GM19351 (cell line): ENCODE results near the gene TMEM208.
A peak's percentile ranks its signal among the peaks of the same experiment; 100 is the strongest.

Experiments
- ATAC-seq: cut with Tn5 transposase; IDR thresholded peaks from one replicate; pipeline ENCODE4 v1.9.1; 2021; ENCODE audit warnings: mild to moderate bottlenecking, moderate library complexity; ENCODE audit not compliant: unreplicated experiment

The TMEM208 gene

DNA sequence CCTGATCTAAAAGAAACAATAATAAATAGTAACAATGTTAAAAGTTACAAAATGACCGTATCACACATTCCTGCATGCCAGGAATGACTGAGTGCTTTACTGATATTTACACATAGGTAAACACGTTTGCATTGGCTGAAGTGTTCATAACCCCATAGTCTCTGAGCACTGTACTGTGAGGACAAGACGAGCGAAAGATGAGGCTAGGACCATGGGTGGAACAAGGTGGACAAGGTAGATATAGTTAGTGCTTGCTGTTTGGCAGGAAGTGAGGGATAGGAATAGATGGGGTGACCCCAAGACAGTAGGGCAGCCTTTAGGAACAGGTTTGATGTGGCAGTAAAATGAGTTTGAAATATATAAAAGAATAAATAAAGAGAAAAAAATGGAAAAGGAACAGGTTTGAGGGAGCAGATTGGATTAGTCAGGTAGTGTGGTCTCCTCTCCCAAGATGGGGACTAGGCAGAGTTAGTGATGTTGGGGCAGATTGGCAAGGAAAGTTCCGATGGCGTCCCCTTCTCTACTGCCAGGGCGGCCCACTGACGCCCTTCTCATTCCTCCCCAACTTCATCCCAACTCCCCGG is 35.4 kb upstream of the TMEM208 start:
- no peak for ATAC-seq

DNA sequence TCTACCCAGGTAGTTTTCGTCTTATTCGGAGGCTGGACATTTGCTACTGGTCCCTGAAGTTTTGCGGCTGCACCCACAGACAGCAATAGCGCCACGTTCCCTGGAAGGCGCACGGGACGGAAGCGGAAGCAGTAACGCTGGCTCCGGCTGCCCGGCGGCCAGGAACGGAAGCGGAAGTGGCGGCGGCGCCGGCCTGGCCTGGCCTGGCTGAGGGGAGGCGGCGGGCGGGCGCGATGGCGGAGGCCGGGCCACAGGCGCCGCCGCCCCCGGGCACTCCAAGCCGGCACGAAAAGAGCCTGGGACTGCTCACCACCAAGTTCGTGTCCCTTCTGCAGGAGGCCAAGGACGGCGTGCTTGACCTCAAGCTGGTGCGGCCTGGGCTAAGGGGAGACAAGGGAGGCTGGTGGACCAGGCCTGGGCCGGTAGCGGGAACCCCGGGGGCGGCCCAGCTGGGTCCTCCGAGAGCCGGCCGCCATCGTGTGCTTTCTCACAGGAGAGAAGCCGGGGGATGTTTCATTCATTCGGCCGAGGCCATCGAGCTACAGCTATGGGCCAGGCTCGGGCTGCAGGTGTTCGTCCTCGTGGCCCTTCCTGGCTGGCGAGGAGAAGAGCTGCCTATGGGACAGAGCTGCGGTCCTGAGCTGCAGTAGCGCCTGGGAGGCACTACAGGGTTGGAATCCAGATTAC is 34.8 kb upstream of the TMEM208 start, which contains the start of gene E2F4:
Gene E2F4, plus strand, starts transcription at position 161 of the 687 bp plus-strand sequence. Its CDS starts 73 bp downstream, at position 234.
- peak; percentile 97 for ATAC-seq

DNA sequence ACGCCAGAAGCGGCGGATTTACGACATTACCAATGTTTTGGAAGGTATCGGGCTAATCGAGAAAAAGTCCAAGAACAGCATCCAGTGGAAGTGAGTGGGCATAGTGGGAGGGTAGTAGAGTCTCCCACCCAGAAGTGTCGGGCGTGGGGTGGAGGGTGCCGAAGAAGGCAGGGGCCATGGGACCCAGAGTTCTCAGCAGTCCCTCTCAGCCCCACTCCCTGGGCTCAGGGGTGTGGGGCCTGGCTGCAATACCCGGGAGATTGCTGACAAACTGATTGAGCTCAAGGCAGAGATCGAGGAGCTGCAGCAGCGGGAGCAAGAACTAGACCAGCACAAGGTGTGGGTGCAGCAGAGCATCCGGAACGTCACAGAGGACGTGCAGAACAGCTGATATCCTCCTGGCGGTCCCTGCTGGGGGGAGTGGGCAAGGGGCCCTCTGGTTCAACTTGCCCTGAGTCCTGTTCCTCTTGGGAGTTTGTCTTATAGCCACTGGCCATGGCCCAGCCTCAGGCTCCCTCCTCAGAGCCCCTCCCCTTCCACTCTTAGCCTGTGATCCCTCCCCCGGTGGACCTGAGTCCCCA is 34.1 kb upstream of the TMEM208 start:
- no peak for ATAC-seq

DNA sequence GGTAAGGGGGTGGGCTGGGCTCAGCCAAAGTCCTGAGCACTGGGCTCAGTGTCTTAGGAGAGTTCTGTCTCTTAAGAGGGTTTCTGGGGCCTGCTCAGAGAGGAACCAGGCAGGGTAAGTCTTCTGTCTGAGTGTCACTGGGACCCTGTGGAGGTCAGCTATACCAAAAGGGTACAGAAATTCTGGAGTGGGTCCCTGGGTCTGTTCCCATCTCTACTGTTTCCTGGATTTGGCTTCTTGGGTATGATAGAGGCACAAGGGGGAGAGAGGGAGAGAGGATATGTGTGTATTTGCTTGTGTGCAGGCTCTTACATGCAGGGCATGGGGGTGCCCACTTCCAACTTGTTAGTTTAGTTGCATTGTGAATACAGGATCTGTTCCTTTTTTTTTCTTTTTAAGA is 33.4 kb upstream of the TMEM208 start:
- ATAC-seq = no peak

DNA sequence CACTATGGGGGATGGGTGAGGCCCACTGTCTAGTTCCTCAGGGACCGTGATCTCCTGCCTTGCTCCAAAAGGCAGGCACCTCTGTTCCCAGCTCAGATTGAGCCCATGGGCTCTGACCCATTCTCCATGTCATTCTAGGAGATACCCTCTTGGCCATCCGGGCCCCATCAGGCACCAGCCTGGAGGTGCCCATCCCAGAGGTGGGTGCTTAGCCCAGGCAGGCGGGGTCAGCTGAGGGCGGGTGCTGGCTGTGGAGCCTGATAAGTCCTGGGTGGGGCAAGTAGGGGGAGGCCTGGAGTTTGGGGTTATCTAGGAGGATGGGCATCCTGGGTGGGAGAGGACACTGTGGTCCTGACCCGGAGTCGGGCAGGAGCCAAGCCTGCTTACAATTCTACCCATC is 32.7 kb upstream of the TMEM208 start:
- ATAC-seq = no peak

DNA sequence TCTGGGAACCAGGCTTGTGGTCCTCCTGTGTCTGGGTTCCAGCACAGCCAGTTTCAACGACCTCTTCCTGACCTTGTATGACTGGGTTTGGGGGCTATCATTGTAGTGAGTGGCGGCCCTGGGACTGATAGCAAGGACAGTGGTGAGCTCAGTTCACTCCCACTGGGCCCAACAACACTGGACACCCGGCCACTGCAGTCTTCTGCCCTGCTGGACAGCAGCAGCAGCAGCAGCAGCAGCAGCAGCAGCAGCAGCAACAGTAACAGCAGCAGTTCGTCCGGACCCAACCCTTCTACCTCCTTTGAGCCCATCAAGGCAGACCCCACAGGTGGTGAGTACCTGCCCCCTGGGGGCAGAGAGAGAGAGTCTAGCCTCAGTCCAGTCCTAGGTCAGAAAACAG is 31.3 kb upstream of the TMEM208 start:
- ATAC-seq = no peak

DNA sequence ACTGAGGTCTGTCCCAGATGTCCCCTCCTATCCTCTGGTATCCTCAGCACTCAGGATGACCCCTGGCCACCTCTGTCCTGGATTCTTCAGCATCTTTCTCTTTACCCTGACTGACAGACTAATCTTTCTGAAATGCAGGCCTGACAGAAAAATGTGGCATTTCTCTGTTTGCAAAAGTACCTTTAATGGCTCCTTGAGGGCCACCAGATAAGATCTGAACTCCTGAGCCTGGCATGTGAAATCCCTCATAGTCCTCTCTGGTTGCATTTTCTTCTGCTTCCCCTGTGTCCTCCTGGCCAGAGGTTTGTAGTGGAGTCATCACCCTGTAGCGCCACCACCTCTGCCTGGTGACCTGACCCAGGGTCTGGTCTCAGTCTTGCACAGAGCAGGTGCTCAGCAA is 30.0 kb upstream of the TMEM208 start:
- ATAC-seq = no peak

DNA sequence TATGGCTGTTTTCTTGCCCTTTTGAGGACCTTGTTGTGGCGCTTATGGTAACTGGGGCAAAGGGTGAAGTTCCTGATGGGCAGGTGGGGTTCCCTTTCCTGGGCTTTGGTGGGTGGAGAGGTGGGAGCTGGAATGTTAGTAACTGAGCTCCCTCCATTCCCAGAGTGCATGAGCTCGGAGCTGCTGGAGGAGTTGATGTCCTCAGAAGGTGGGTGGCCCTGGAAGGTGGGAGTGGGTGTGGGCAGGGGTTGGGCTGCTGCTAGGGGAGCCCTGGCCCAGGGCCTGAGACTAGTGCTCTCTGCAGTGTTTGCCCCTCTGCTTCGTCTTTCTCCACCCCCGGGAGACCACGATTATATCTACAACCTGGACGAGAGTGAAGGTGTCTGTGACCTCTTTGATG is 29.2 kb upstream of the TMEM208 start:
- no peak for ATAC-seq

DNA sequence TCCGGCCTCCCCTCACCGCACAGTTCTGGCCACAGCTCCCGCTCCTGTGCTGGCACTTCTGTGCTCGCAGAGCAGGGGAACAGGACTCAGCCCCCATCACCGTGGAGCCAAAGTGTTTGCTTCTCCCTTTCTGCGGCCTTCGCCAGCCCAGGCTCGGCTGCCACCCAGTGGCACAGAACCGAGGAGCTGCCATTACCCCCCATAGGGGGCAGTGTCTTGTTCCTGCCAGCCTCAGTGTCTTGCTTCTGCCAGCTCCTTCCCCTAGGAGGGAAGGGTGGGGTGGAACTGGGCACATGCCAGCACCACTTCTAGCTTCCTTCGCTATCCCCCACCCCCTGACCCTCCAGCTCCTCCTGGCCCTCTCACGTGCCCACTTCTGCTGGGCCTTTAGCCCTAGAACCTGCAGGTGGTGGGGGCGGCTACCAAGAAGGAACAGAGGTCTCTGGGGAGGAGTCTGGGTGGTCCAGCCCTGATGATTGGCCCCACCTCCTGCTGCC is 28.6 kb upstream of the TMEM208 start:
- no peak for ATAC-seq

DNA sequence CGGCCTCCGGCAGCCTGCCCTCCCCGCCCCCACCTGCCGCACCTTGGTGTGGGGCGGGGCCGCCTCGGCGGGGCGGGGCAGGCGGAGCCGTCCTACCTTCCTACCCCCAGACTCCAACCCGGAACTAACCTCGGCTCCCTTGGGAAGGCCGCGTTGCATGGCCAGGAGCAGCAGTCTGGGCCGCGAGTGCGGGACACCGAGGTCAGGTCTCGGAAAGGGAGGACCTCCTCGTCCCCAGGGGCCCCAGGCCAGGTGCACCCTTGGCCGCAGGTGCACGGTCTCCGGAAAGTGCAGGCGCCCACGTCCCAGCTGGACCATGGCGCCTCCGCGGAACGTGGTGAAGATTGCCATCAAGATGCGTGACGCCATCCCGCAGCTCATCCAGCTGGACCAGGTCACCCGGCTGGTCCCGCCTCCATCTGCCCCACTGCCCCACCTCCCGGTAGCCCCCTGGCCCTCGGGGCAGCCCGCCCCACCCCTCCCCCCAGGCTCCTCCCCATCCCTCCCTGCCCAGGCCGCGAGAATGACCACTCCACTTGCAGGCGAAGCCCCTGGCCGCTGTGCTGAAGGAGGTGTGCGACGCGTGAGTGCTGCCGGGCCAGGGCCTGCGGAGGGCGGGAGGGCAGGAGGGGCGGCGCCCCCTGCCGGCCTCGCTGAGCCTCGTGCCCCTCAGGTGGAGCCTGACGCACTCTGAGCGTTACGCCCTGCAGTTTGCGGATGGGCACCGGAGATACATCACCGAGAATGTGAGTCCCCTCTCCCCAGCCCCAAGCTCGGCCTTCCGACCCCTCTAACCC is 27.7 kb upstream of the TMEM208 start, which contains the start of gene ELMO3:
Gene ELMO3, plus strand, starts transcription at position 121 of the 797 bp plus-strand sequence. Its CDS starts 196 bp downstream, at position 317.
- no peak for ATAC-seq

DNA sequence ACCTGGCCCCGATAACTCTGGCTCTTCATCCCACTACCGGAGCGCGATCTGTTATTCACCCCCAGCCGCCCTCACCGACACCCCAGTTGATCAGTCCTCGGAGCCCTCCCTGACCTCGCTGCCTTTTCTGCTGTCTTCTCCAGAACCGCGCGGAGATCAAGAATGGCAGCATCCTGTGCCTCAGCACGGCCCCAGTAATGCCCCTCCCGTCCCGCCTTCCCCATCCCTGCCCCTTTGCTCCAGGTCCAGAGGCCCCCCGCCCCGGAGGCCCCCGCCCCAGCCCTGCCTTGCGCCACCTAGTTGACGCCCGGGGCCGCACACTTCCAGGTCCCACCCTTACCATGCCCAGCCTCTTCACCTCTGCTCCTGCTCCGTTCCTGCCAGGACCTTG is 27.1 kb upstream of the TMEM208 start:
- no peak for ATAC-seq

DNA sequence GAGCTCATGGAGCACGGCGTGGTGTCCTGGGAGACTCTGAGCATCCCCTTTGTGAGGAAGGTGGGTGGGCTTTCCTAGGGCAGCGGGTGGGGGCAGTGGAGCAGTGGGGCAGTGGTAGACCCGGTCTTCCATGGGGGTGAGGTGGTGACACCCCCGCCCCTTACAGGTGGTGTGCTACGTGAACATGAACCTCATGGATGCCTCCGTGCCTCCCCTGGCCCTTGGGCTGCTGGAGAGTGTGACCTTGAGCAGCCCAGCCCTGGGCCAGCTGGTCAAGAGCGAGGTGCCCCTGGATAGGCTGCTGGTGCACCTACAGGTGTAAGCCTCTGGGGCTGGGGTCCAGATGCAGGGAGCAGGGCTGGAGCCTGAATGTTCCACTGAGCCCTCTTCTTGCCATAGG is 26.4 kb upstream of the TMEM208 start:
- no peak for ATAC-seq

DNA sequence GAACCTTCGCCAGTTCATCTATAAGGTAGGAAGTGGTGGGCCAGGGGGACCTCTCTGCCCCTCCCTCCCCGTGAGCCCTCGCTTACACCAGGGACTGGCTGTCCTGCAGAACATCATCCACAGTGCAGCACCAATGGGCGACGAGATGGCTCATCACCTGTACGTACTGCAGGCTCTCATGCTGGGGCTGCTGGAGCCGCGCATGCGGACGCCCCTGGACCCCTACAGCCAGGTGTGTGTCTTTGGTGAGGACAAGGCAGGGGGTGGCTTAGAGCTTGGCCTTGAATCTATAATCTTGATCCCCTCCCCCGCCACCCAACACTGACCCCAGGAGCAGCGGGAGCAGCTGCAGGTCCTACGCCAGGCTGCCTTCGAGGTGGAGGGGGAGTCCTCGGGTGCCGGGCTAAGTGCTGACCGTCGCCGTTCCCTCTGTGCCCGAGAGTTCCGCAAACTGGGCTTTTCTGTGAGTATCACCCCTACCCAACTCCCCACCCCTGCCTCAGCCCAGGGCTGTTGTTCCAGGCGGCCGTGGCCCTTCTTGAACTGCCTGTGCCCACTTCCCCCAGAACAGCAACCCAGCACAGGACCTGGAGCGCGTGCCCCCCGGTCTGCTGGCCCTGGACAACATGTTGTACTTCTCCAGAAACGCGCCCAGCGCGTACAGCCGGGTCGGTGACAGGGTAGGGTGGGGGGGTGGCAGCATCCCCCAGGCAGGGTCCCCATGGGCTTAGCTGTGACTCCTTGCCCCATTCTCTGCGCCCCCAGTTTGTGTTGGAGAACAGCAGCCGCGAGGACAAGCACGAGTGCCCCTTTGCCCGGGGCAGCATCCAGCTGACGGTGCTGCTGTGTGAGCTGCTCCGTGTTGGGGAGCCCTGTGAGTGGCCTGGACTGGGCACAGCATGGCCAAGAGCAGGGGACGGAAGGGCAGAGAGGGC is 25.3 kb upstream of the TMEM208 start:
- no peak for ATAC-seq

DNA sequence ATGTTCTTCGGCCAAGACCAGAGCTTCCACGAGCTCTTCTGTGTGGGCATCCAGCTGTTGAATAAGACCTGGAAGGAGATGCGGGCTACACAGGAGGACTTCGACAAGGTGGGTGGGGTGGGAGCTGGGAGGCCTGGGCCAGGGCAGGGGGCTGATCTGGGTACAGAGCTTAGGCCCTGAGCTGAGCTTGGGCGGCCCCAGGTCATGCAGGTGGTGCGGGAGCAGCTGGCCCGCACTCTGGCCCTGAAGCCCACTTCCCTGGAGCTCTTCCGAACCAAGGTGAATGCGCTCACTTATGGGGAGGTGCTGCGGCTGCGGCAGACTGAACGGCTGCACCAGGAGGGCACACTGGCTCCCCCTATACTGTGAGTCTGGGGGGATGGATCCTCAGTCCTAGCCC is 24.5 kb upstream of the TMEM208 start:
- ATAC-seq = no peak

DNA sequence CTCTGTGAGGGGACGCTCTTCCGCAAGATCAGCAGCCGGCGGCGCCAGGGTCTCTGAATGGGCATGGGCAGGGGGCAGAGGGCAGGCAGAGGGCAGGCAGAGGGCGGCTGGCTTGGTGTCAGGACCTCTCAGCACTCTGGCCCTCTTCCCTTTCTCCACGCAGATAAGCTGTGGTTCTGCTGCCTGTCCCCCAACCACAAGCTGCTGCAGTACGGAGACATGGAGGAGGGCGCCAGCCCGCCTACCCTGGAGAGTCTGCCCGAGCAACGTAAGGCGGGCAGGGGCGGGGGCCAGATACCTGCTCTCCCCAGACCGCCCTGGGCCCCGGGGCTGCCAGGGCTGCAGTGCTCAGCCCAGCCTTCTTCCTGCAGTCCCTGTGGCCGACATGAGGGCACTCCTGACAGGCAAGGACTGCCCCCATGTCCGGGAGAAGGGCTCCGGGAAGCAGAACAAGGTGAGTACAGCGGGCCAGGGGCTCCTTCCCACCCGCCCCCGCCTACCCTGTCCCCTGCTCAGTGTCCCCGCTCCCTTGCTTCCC is 23.9 kb upstream of the TMEM208 start:
- ATAC-seq = no peak

DNA sequence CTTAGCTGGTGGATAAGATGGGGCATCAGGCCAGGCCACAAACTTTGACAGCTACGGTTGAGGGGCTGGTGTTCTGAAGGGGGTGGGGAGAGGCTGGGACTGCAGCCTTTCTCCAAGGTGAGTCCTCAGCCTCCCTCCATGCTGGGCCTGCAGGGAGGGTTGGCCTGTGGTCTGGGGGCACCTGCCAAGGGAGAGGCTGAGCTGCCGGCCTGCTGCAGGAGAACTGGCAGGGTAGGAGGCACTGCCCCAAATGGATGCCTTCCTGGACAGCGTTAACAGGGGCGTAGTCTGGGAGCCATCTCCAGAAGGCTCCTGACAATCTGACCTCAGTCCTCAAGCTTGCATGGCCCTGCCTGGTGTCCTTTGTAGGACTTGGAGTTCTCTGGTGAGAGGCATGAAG is 22.9 kb upstream of the TMEM208 start:
- ATAC-seq = no peak

DNA sequence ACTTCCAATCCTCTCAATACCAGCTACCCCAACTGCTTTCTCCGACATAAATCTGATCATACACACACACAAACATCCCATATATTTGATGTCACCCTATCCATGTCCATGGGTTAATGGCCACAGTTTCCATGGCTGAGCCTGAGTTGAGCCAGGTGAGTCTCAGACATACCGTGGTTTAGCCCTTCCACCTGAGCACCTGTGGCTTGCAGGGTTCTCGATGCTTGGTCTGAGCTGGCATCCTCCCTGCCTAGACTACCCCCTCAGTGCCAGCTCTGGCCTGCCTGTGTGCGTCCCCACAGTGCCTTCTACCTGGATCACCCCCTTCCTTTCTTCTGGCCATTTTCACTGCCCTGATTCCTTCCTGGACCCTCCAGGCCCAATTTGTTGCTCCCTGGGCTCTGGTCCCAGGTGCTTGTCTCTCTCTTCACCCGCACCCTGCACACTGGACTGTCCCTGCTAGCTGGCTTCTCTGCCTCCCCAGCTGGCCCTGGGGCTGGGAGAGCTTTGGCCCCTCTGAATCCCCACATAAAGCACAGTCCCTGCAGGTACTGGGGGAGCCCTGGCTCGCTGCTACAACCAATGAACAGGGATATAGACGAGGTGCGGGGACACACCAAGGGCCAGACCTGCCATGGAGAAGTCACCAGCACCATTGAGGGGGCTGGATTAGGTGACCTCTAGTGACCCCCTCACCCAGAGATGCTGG is 20.6 kb upstream of the TMEM208 start:
- no peak for ATAC-seq

DNA sequence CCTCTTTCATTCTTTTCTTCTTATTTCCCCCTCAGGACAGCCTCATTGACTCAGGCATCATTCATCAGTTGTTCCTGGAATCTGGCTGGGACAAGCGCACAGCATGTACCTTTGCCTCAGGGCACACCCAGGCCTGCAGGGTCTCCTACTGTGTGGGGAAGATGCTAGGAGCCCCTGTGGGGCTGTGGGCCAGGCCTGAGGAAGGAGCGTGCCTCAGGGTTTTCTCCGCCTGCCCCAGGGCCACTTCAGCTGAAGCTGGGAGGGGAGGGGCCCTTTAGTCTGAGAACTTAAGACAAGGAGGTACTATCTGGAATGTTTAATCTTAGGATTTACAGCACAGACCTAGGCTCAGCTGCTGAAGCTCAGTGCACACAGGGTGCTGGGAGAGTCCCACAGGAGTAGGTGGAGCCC is 20.1 kb upstream of the TMEM208 start:
- ATAC-seq = no peak
